Endothelial cell of umbilical vein (primary cell): ENCODE data around the gene OR10H3. TPM values are rescaled to one million over a fixed set of nuclear protein-coding genes. Genes with fewer than 3 reads are reported as not detected.

Experiments
- Bru-seq: library from RNA; stranded (reverse); fragments of 400-500 nt; gene quantifications from one replicate; lab custom pipeline; 2021; lab: Mats Ljungman, UMichigan
- BruChase-seq, 2 experiments: library from RNA; stranded (reverse); fragments of 400-500 nt; gene quantifications; one replicate each; lab custom pipeline; 2021; lab: Mats Ljungman, UMichigan
- BruUV-seq: library from RNA; stranded (reverse); fragments of 400-500 nt; replicated peaks from 2 replicates; lab custom pipeline; 2021; lab: Mats Ljungman, UMichigan
- CTCF ChIA-PET: fragments of 300-600, 350-600 bp; sonication (Branson Sonifier 250); formaldehyde crosslinking; loops from one replicate; lab custom pipeline; 2021; ENCODE audit warnings: antibody characterized with exemption, inconsistent platforms; lab: Charles Lee
- POLR2A ChIA-PET: fragments of 300-600, 350-600 bp; sonication (Branson Sonifier 250); formaldehyde crosslinking; loops from one replicate; lab custom pipeline; 2021; ENCODE audit warnings: antibody characterized with exemption, inconsistent platforms; lab: Charles Lee
- DNase-seq: peaks from one replicate; pipeline ENCODE4 v3.0.0-alpha.2; 2011; ENCODE audit warnings: low read depth, low spot score
- FAIRE-seq: peaks from 2 replicates; lab custom pipeline; 2011; peaks lifted over from hg19 to GRCh38; lab: Jason Lieb, UNC
- H2AFZ ChIP-seq: 2 replicates; pipeline ENCODE4 v1.6.0; 2012; ENCODE audit warnings: low read depth, low read length, control low read depth, inconsistent platforms
- H3K27ac ChIP-seq: 2 replicates; pipeline ENCODE4 v1.5.1; 2011; ENCODE audit warnings: low read depth, mild to moderate bottlenecking, control low read depth, low read length, moderate library complexity; ENCODE audit not compliant: insufficient read depth
- H3K27me3 ChIP-seq, 2 experiments: 2 replicates each; pipeline versions ENCODE4 v1.6.0 to v1.6.1; 2011; ENCODE audit warnings: low read length in 2 of 2, mixed read lengths in 1 of 2; ENCODE audit not compliant: control insufficient read depth in 2 of 2, insufficient read depth in 2 of 2
- H3K36me3 ChIP-seq, 2 experiments: 2 replicates in 1 of 2; 3 replicates in 1 of 2; pipeline ENCODE4 v1.5.1; 2011; ENCODE audit warnings: low read length in 2 of 2, mild to moderate bottlenecking in 1 of 2, moderate library complexity in 1 of 2; ENCODE audit not compliant: control insufficient read depth in 2 of 2, insufficient read depth in 2 of 2; ENCODE audit errors: extremely low read depth in 1 of 2
- H3K4me1 ChIP-seq: 3 replicates; pipeline ENCODE4 v1.5.1; 2011; ENCODE audit warnings: mild to moderate bottlenecking, low read length; ENCODE audit not compliant: control insufficient read depth, insufficient read depth; ENCODE audit errors: extremely low read depth
- H3K4me2 ChIP-seq: 2 replicates; pipeline ENCODE4 v1.6.1; 2011; ENCODE audit warnings: low read length, control low read depth, mixed read lengths; ENCODE audit not compliant: insufficient read depth
- H3K4me3 ChIP-seq, 3 experiments: fragments of 200-600 bp in 1 of 3; sonication (generic), shearing (Covaris generic) in 1 of 3; replicated peaks in 1 of 3; 2 replicates each; pipeline ENCODE4 v1.5.1; 2011 to 2016; ENCODE audit warnings: control low read depth in 3 of 3, low read length in 3 of 3, mild to moderate bottlenecking in 2 of 3, inconsistent platforms in 1 of 3, low read depth in 1 of 3, moderate library complexity in 1 of 3; ENCODE audit not compliant: insufficient read depth in 1 of 3
- H3K79me2 ChIP-seq: 2 replicates; pipeline ENCODE4 v1.6.0; 2012; ENCODE audit warnings: low read length, inconsistent platforms; ENCODE audit not compliant: control insufficient read depth, insufficient read depth
- H3K9ac ChIP-seq: replicated peaks from 2 replicates; pipeline ENCODE3; 2011; ENCODE audit warnings: low read length, control low read depth; ENCODE audit not compliant: insufficient read depth; ENCODE audit errors: extremely low read depth
- H3K9me1 ChIP-seq: replicated peaks from 3 replicates; pipeline ENCODE4 v1.6.0; 2011; ENCODE audit warnings: mild to moderate bottlenecking, low read length; ENCODE audit not compliant: control insufficient read depth, insufficient read depth; ENCODE audit errors: extremely low read depth
- H3K9me3 ChIP-seq: replicated peaks from 2 replicates; pipeline ENCODE4 v1.5.1; 2012; ENCODE audit warnings: low read length, inconsistent platforms; ENCODE audit not compliant: control insufficient read depth, insufficient read depth
- H4K20me1 ChIP-seq: replicated peaks from 2 replicates; pipeline ENCODE3; 2011; ENCODE audit warnings: mild to moderate bottlenecking, low read length; ENCODE audit not compliant: control insufficient read depth, insufficient read depth; ENCODE audit errors: extremely low read depth
- EZH2 ChIP-seq: IDR thresholded peaks from 2 replicates; pipeline ENCODE4 v1.6.1; 2012; ENCODE audit warnings: borderline replicate concordance, low read depth, mild to moderate bottlenecking, moderate library complexity, low read length, inconsistent platforms; ENCODE audit not compliant: severe bottlenecking
- FOS ChIP-seq: IDR thresholded peaks from 2 replicates; pipeline ENCODE4 v1.6.1; 2011; ENCODE audit warnings: mild to moderate bottlenecking, low read length, moderate library complexity, borderline replicate concordance; ENCODE audit not compliant: insufficient read depth
- GATA2 ChIP-seq: IDR thresholded peaks from 2 replicates; pipeline ENCODE4 v1.7.0; 2011; ENCODE audit warnings: low read depth, mild to moderate bottlenecking, moderate library complexity, mixed read lengths, low read length; ENCODE audit not compliant: insufficient read length, insufficient read depth
- JUN ChIP-seq: IDR thresholded peaks from 2 replicates; pipeline ENCODE4 v1.6.1; 2011; ENCODE audit warnings: borderline replicate concordance, low read depth; ENCODE audit not compliant: insufficient read length, insufficient read depth
- MAX ChIP-seq: IDR thresholded peaks from 2 replicates; pipeline ENCODE4 v1.6.1; 2011; ENCODE audit not compliant: insufficient read depth, insufficient read length
- MYC ChIP-seq: IDR thresholded peaks from one replicate; pipeline ENCODE4 v1.6.1; 2011; ENCODE audit warnings: mild to moderate bottlenecking, low read depth, low read length
- POLR2A ChIP-seq: IDR thresholded peaks from 2 replicates; pipeline ENCODE4 v1.6.1; 2012; ENCODE audit warnings: low read depth, mild to moderate bottlenecking, control low read depth, low read length
- POLR2AphosphoS5 ChIP-seq: IDR thresholded peaks from 2 replicates; pipeline ENCODE4 v1.6.1; 2012; ENCODE audit warnings: low read depth, mild to moderate bottlenecking, control low read depth, low read length, moderate library complexity; ENCODE audit not compliant: insufficient read depth
- dilution Hi-C: fragments of 300-500 bp; cut with MboI; formaldehyde crosslinking; loops from one replicate; pipeline ENCODE4 v1.15.0; 2019; ENCODE audit warnings: low sequenced_read_pairs; ENCODE audit not compliant: extremely low pct_ligation_motif_present
- intact Hi-C: fragments of 100-400 bp; cut with micrococcal nuclease; formaldehyde crosslinking; loops from one replicate; pipeline ENCODE4 v1.10.0; 2022
- long read RNA-seq: library from polyadenylated mRNA; stranded (forward); transcript quantifications from one replicate; pipeline ENCODE4 v2.0.0, GENCODE V29; 2021
- polyA minus RNA-seq, 3 experiments: library from RNA; depleted of rRNA, polyadenylated mRNA; stranded (reverse); fragments of >200 nt; gene quantifications; 1 replicate in 1 of 3; 2 replicates in 2 of 3; pipeline ENCODE4 v1.2.3, GENCODE V29; 2011
- polyA plus RNA-seq, 4 experiments: library from polyadenylated mRNA; depleted of rRNA in 3 of 4; stranded (reverse) in 3 of 4; unstranded in 1 of 4; fragments of >200 nt; gene quantifications; 2 replicates each; pipeline versions ENCODE4 v1.2.1 to v1.2.3, GENCODE V29; 2011 to 2012; ENCODE audit warnings: missing spikeins in 1 of 4
- total RNA-seq: library from RNA; stranded (reverse); gene quantifications from 2 replicates; pipeline ENCODE4 v1.2.3, GENCODE V29; 2021

Gene OR10H3, protein sequence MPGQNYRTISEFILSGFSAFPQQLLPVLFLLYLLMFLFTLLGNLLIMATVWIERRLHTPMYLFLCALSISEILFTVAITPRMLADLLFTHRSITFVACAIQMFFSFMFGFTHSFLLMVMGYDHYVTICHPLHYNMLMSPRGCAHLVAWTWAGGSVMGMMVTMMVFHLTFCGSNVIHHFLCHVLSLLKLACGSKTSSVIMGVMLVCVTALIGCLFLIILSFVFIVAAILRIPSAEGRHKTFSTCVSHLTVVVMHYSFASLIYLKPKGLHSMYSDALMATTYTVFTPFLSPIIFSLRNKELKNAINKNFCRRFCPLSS
- not detected in 2 replicates for total RNA-seq
- not detected in 2 replicates for polyA plus RNA-seq
- not detected in 2 replicates for polyA plus RNA-seq (2011; cell fraction: cytosol; rRNA removed)
- polyA plus RNA-seq (2011; cell fraction: nucleus; rRNA removed), result not detected in 2 replicates
- not detected in 2 replicates for polyA plus RNA-seq (2012)
- polyA minus RNA-seq, result not detected in 2 replicates
- polyA minus RNA-seq (2011; cell fraction: cytosol; rRNA and poly(A)+ RNA removed), result not detected
- not detected in 2 replicates for polyA minus RNA-seq (2011; cell fraction: nucleus; rRNA and poly(A)+ RNA removed)
- not detected for Bru-seq, nascent RNA
- not detected for BruChase-seq, experiment 1, labeled RNA remaining after a 6-hour chase
- not detected for BruChase-seq, experiment 2, labeled RNA remaining after a 2-hour chase
- long read RNA-seq, result 0 reads

GRCh38 chr19:15737722-15738121, at the start of gene OR10H3:
OR10H3 (plus strand) TSS chr19:15737985; CDS start chr19:15741393, 3,408 bp downstream.
- ChIA-PET POLR2A (no interaction called here), CTCF (no interaction called here)
- no peak for DNase-seq
- no peaks in the 10 kb centered on the region for H3K4me1 ChIP-seq
- no peaks in the 10 kb centered on the region for H4K20me1 ChIP-seq
- no peak within 1 kb of the TSS for H2AFZ ChIP-seq
- no peaks in the 10 kb centered on the region for H3K27me3 ChIP-seq
- FAIRE-seq, result no peak
- no peaks in the 10 kb centered on the region for H3K36me3 ChIP-seq
- no peak within 1 kb of the TSS for H3K27ac ChIP-seq
- H3K4me2 ChIP-seq, result no peak within 1 kb of the TSS
- H3K9me3 ChIP-seq, result peaks cover 3% of the 10 kb centered on the region
- H3K4me3 ChIP-seq, result no peak within 1 kb of the TSS
- TF ChIP-seq JUN, result no peak
- TF ChIP-seq FOS, result no peak
- no peak for TF ChIP-seq POLR2AphosphoS5
- no peak for TF ChIP-seq GATA2
- no peak for TF ChIP-seq POLR2A
- no peak for TF ChIP-seq MYC
- no peak for TF ChIP-seq EZH2
- no peak for TF ChIP-seq MAX
- dilution Hi-C loops, result no loop called here
- intact Hi-C loops, result no loop called here
- H3K9me1 ChIP-seq, result no peaks in the 10 kb centered on the region
- BruUV-seq, result no TSS peak
- H3K79me2 ChIP-seq, result no peaks in the 10 kb centered on the region
- H3K9ac ChIP-seq, result no peak within 1 kb of the TSS
